ENCODE data around the gene WDR64.
"Not testable (repeated sequence)": the region's sequence is repeated elsewhere in the genome, so short reads cannot be mapped to it uniquely, and the experiment has no call there.

The WDR64 gene

DNA sequence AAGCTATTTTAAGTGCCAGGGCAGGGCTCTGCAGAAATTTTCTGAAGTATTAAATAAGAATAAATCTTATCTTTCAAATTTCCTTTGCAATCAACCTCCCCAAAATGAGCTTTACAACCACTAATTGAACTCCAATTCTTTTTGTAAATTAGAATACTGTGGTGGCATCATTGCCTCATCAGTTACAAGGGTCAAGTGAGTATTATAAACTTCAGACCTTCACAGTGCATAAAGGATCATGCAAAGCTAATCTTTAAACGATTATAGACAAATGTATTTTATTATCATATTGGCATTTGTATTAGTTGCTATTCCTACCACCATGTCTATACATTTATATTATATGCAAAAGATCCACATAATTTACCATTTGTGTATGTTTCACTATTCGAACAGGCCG is 19.1 kb upstream of the WDR64 start:
- DNase-seq, result no peak

DNA sequence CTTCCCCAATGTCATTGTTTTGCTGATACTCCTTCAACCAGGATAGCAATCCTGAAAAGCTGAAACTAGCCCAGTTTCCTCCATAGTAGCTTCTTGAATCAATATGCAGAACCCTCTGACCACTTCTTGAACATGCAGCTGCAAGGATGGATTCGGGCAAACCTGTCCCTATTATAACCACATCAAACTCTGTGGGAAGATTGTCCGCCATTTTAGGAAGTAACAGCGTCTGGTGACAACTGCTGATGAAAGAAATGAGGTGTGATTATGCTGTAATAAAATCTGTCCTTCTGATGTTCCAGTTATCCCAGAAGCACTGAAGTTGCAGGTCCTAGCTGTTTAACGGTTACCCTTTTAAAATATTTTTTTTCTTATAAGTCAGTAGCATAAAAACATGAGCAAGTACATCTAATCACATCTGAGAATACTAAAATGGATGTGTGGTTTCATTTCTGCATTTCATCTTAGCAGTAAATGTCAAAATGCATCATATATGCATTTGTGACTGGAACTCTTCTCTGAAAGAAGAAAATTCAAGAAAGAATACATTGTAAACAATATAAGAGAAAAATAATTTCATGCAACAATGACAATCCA is 16.4 kb upstream of the WDR64 start:
- no peak for DNase-seq

DNA sequence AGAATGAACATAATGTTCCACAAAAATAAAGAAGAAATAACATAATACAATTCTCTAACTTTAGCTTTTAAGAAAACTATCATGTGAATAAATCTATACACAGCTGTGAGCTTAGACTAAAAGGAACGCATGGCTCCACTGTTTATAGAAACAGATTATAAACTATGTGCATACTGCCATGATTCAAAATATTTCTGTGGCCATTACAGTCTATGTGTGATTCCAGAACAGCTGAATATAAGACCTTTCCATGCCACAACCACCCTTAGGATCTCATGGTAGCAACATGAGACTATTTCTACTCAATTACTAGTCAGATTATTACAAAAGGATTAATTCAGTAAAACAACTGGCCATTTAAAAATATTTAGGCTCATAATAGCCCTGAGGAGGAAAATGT is 15.8 kb upstream of the WDR64 start:
- no peak for DNase-seq

DNA sequence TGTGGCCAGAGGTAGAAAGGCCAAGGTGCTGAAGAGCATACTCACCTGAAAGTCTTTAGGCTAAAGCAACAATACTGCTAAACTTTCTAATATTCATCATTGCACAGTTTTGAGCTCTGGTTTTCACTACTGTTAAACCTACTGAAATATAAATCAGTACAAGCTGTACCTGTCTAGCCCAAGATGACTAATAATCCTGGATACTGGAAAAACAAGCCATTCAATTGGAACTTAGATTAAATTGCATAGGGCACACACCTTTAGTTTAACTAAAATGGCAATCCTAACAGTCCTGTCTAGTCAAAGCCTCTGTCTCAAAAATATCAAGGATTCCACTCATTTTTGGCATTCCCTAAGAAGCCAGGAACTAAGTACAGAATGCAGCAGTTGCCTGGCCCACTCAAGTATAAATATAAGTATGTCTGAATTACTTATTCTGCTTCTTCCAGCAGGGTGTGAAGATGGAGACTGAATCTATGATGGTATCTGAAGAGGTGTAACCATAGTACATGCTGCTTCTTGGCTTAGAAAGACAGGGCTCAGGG is 15.0 kb upstream of the WDR64 start:
- DNase-seq, result no peak

DNA sequence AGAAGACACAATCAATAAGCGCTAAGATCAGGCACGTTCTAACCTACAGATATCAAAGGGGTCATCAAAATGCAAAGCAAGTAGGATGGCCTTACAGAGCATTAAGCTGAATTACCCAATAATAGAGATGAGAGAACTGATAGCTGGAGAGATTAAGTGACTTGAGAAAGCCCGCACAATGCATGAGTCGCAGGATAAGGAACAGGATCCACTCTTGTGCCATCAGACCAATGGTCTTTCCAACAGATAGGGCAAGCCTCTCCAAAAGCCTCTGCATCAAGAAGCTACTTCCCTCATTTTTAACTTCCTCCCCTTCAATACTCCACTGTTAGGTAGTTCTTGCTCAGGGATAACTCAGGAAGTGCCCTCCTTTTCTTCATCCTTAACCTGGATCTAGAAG is 14.5 kb upstream of the WDR64 start:
- DNase-seq, result no peak

DNA sequence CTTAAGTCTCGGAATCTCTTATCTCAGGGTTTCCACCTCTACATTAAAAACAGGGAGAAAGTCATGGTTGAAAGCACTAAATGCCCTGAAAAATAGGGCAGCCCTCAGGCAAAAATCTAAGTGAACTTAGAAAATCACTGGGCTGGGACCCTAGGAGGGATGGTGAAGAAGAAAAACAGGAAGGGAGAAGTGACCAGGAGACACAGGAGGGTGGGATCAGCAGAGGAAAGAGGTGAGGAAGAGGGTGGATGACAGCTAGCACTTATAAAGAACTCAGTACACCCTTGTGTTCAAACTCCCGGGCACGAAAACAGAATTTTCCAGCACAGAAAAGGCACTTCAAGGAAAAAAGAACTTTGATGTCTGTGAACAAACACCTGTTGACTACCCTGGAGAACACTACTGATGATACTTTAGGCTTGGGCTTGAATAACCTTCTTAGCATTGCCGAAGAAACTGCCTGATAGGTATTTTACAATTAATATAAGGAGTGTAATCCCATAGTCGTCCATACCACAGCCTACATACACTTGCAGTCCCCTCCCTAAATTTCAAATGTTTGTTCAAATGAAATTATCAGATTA is 13.9 kb upstream of the WDR64 start:
- DNase-seq, result no peak

DNA sequence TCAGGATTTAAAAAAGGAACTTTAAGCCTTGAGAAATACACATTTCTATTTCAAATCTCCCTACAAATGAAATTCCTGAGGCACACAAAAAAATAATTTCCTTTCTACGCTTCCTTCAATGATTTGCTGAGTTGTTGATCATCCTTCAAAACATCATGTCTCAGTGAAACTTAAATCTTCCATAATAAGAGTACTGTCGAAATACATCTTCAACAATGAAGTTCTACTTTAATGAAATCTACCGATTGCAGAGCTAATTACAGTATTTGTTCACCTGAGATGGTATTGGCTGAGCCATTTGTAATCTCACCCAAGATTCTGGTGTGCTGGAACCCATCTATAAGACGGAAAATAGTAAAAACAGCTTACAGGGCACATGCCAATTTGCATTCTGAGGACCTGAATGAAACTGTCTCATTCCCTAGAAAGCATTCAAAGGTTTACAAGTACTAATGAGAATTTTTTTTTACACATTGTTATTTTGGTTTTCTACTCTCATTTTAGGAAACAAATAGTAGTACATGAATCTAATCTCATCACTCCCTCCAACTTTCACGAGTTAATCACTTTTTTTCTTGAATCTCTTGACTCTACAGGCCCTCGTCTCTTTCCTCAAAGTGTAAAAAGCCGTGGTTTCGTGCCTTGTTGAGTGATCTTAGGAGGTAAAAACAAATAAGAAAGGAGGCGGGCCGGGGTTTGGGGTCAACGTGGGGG is 13.0 kb upstream of the WDR64 start:
- DNase-seq, result peak; percentile 20

DNA sequence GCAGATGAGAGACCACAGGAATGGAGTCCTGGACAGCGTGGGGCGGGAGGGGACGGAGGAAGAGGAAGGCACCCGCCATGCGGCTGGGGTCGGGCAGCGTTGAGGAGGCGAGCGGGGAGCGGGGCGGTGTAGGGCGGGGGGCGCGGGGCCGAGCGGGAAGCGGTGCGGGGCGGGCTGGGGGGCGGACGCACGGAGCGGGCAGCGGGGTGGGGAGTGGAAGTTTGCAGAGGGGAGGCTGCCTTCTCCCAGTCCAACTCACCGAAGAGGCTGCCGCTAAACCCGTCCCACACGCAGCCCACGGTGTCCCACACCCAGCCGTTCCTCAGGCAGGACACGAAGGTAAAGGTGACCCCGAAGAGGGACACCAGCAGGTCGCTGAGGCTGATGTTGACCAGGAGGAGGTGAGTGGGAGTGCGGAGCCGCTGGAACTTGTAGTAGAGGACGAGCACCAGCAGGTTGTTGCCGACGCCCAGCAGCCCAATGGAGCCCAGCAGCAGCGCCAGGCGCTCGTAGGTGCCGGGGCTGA is 12.4 kb upstream of the WDR64 start:
- peak; percentile 75 for DNase-seq

DNA sequence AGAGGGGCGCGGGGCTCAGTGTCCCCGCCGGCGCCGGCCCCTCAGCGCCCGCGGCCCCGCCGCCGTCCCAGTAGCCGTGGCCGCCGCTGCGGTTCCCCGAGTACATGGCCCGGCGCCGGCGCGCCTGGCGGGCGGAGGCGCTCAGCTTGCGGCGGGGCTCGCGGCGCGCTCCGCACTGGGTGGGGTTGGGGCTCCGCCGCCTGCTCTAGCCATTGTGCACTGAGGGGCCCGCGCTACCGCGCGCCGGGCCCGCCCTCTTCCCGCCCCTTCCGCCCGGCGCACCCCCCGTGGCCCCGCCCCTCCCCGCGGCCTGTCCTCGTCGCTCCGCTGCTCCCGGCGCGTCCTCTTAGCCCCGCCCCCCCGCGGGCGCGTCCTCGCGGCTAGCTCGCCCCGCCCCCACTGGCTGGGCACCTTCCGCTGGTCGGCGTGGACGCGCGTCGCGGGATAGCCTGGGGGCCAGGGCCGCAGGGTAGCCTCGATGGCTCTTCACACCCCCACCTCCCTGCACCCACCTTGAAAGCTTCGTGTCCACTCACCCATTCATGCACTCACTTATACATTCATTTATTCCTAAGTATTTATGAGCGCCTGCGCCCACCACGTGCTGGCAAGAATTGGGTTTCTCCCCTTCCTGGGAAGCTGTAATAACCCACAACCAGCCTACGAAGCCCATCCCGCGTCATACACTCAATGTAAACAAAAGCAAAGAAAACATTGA is 11.8 kb upstream of the WDR64 start, which contains the start of the genes CHML and OPN3:
TSS of gene CHML (minus strand) at position 221 of the 718 bp plus-strand sequence. CDS start 4,603 bp downstream, outside the sequence.
TSS of gene OPN3 (minus strand) at position 221 of the 718 bp plus-strand sequence. CDS start at position 106, 115 bp downstream.
- DNase-seq, result peak; percentile 94

DNA sequence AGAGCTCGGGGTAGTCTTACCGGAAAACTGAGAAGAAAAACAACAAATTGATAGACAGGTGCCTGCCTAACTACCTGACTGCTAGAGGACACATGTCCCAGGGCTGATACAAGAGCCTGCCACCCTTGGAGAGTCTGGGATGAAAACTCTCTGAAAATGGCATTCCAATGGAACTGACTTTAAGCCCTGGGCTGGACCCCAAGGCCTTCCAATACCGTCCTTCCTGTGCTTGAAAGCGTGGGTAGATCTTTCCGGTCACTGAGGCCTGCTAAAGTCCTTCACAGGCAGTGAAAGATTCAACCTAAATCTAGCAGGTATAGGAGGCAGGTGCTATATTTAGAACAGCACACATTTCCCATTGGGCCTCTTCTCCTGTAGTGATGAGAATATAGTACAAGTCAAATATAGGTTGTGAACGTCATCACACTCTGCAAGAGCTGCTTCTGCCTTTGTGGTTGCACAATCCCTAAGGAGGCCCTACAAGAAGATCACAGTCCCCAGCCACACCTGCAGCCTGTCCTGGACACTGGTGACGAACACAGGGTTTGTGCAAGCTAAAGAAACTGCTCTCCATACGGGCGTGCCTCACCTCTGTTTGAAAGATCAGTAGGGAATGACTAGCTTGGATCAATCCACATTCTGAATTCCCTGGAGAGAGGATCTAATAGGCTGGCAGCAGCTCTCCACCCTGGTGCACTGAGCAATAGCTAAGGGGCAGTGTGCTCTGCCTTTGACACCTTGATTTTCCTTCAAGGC is 11.0 kb upstream of the WDR64 start:
- DNase-seq, result no peak

DNA sequence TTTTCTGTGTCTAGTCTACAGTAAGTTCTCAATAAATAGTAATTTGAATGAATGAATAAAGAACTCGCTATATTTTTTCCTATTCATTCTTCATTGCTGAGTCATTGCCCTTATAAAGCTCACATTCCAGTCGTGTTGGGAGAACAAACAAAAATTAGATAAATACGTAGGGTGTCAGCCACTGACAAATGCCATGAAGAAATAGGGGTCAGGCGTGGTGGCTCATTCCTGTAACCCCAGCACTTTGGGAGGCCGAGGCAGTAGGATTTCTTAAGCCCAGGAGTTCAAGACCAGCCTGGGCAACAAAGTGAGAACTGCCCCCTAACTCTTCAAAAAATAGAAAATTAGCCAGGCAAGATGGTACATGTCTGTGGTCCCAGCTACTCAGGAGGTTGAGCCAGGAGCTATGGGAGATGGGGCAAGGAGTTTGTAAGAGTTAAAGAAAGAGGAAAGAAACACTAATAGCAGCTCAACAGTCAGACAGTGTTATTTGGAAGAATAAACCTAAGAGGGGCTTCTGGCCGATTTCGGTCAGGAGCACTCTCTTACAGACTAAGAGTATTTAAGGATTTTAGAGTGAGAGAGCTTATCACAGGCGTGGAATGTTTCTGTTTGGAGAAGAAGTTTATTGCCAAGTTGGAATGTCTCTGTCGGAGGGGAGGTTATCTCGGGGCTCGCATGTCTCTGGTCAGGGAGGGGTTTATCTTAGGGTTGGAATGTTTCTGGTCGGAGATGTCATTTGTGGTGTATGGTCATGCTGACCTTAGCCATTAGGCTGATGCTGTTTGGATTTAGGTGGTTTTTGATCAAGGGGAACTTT is 10.1 kb upstream of the WDR64 start:
- DNase-seq, result no peak

DNA sequence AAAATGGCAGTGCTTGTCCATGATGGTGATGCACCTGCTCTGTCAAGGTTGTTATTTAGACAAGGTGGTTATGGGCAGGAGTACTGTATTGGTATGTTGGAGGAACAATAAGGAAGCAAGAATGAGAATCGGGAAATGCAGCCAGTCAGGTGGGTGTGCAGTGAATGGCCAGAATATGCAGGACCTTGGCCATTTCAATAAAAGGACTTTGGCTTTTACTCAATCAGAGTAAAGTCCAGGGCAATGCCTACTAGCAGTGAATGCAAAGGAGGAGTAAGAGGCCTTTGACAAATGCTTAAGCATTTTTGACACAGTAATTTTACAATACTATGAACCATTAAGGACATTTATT is 9.5 kb upstream of the WDR64 start:
- no peak for DNase-seq

DNA sequence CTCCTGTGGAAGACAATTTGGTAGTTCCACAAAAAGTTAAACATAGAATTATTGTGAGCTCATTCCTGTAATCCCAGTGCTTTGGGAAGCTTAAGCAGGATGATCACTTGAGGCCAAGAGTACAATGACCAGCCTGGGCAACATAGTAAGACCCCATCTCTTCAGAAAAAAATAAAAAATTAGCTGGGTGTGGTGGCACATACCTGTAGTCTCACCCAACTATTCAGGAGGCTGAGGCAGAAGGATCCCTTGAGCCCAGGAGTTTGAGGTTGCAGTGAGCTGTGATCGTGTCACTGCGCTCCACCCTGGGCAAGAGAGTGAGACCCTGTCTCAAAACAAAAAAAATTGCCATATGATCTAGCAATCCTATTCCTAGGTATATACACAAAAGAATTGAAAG is 7.8 kb upstream of the WDR64 start:
- DNase-seq, result no peak

DNA sequence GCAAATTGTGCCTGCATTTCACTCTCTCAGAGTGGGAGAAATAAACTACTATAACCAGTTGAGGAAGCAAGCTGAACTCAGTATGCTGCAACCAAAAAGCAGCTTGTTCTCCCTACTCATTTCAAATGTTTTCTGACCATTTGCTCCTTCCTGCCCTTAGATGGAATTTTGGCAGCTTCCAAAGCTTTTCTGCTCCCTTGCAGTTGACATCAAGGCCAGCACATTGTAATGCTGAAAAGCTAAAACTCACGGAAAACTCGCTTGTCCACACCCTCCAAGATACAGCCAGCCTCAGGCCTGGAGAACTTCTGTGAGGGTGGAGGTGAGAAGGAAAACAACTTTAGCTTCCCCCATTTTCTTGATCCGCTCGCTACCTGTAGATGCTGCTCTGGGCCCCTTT is 6.9 kb upstream of the WDR64 start:
- no peak for DNase-seq

DNA sequence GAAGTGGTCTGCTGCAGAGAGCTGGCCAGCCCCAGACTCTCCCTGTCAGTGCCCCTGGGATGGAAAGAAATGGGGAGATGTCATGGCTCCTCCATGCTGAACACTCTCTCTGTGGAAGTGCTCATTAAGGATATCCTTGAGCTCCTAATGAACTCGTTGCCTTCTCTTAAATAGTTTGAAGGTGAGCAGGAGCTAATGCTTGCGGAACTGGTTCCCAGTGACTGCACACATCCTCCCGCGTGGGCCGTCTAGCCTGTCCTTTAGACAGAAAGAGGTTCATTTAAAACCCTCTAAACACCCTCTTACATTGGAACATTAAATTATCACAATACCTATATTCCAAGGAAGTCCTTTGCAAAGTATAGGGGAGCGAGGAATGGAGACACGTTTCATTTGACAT is 5.9 kb upstream of the WDR64 start:
- DNase-seq, result no peak

DNA sequence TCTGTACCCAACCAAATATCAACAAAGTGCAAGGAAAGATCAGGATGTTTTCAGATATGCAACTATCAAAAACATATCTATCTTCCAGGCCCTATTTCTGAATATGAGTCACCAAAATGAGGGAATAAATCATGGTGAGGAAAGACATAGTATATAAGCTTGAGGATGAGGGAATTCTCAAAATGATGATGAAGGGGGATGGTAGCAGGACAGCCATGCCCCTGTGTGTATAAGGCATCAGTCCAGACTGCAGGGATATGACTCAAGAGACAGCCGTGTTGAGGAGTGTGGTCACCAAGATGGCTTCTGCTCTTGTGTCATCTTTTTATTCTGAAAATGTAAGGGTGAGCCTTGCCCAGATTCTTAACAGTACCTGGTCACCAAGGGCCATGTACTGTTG is 4.4 kb upstream of the WDR64 start:
- no peak for DNase-seq

DNA sequence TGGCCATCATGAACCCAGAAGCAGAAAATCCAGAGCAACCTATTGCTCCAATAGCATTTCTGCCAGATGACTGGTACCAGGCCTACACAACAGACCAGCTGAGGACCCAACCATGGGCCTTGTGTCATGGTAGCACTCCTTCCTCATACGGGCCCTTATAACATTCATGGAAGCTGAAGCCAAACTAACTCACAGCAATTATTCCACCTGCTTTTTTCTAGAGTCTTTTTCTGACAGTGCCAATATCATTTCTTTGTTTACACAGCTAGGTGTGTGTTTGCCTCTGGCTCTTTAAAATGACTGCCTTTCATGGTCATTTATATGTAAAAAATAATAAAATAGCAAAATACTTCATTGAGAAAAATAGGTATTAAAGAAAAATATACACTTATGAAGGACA is 3.9 kb upstream of the WDR64 start:
- DNase-seq, result no peak

DNA sequence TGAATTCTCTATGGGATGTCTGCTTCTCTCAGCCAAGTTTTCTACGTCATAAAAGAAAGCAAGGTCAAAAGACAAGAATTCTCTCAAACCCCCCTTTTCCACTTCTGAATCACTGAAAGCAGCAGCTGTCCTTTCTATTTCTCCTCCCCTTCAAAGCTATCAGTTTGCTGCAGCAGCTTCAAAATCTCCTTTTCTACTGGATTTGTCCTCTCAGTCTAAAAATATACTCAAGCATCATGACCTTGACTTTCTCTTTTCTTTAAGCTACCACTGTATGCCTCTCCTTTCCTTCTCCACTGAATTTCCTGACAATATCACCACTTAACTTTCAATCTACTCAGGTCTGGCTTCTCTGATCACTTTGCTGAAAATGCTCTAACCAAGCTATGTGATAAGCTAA is 1.9 kb downstream of the WDR64 start:
- no peak for DNase-seq

DNA sequence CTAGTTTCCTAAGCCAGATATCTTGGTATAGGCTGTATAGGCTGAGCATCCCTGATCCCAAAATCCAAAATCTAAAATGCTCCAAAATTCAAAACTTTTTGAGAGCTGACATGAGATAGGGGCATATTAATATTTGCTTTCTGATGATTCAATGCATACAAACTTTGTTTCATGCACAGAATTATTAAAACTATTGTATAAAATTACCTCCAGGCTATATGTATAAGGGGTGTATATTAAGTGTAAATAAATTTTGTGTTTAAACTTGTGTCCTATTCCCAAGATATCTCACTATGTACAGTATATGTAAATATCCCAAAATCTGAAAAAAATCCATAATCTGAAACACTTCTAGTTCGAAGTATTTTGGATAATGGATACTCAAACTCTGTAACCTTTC is 2.6 kb downstream of the WDR64 start:
- no peak for DNase-seq

DNA sequence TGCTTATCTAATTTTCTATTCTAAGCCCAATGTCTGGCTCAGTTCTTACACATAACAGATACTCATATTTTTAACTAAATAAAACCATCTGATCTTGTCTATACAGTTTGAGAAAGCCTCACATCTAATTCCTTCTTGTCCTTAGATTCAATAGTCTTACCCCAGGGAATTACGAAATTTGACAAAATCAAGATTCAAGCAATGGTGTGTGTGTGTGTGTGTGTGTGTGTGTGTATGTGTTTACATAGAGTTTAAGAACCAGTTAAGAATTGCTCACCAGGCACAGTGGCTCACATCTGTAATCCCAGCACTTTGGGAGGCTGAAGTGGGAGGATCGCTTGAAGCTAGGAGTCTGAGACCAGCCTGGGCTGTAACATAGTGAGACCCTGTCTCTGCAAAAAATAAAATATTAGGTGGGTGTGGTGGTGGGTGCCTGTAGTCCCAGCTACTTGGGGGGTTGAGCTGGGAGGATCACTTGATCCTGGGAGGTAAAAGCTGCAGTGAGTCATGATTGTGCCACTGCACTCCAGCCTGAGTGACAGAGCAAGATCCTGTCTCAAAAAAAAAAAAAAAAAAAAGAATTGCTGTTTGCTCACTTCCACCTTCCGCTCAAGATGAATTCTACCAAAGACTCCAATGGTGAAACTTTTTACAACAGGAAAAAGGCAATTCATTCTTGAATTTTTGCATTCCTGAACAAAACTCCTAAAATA is 6.2 kb downstream of the WDR64 start:
- DNase-seq, result no peak

DNA sequence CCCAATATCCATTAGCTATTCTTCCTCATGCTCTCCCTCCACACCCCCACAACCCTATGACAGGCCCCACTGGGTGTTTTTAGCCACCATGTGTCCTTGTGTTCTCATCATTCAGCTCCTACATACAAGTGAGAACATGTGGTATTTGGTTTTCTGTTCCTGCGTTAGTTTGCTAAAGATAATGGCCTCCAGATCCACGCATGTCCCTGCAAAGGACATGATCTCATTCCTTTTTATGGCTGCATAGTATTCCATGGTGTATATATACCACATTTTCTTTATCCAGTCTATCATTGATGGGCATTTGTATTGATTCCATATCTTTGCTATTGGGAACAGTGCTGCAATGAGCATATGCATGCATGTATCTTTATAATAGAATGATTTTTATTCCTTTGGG is 6.9 kb downstream of the WDR64 start:
- not testable (repeated sequence) for DNase-seq

Data from NCI-H146 (cell line).